Left lung (tissue), 14 donors: ENCODE data around the gene RNF5. TPM values are rescaled to one million over a fixed set of nuclear protein-coding genes. Genes with fewer than 3 reads are reported as not detected.

Experiments used
- ATAC-seq: fragments of 200-7000 bp; cut with Tn5 transposase; one replicate; pipeline ENCODE4 v1.9.1; 2020; ENCODE audit warnings: moderate library complexity
- DNase-seq, 4 donors: peaks; one replicate each; pipeline ENCODE4 v3.0.0-alpha.2; 2013 to 2020
- H3K27ac ChIP-seq, 2 donors: fragments of 200-600 bp; sonication (generic) in 1 of 2; one replicate each; pipeline versions ENCODE4 v1.5.0 to v1.8.0; 2020 to 2021
- H3K27me3 ChIP-seq, 2 donors: fragments of 200-600 bp; sonication (generic) in 1 of 2; one replicate each; pipeline versions ENCODE4 v1.5.0 to v1.8.0; 2020 to 2021
- H3K36me3 ChIP-seq, 2 donors: fragments of 200-600 bp; sonication (generic) in 1 of 2; one replicate each; pipeline versions ENCODE4 v1.5.0 to v1.8.0; 2020 to 2021
- H3K4me1 ChIP-seq, 2 donors: fragments of 200-600 bp; one replicate each; pipeline ENCODE4 v1.8.0; 2021
- H3K4me3 ChIP-seq, 2 donors: fragments of 200-600 bp; sonication (generic) in 1 of 2; one replicate each; pipeline versions ENCODE4 v1.5.0 to v1.8.0; 2020 to 2021; ENCODE audit warnings: mild to moderate bottlenecking in 1 of 2
- H3K9me3 ChIP-seq, 2 donors: fragments of 200-600 bp; sonication (generic) in 1 of 2; one replicate each; pipeline versions ENCODE4 v1.5.0 to v1.8.0; 2020 to 2021
- intact Hi-C, 2 donors: fragments of 100-400 bp; cut with DNase I; formaldehyde crosslinking; loops; one replicate each; pipeline versions ENCODE4 v1.11.2 to v1.14.2; 2022
- long read RNA-seq, 12 donors: library from polyadenylated mRNA in 2 of 12; unstranded in 2 of 12; transcript quantifications; one replicate each; pipeline ENCODE4 v2.0.0 and lab custom pipeline, GENCODE V29; 2019 to 2026
- polyA plus RNA-seq, 6 donors: library from polyadenylated mRNA; unstranded; fragments of 120-200 nt; gene quantifications; one replicate each; pipeline ENCODE4 v1.2.1, GENCODE V29; 2013; ENCODE audit not compliant: insufficient read length in 6 of 6
- total RNA-seq, 2 donors: library from RNA; stranded (reverse); fragmentation: NEBNext Ultra II Directional; extraction: Animal tissue kit (Norgen Biotek cat#: 25700); gene quantifications; one replicate each; pipeline ENCODE4 v1.2.1, GENCODE V29; 2021
- TF ChIP-seq, protein P1 (sequence below), 2 donors: fragments of 200-600 bp; sonication (generic) in 1 of 2; IDR thresholded peaks; one replicate each; pipeline versions ENCODE4 v1.5.0 to v1.8.0; 2021; ENCODE audit warnings: antibody characterized with exemption in 2 of 2
- donor health status: DM: no; HTN: yes; CAD: no.
- donor health status: DM: no; HTN: no; CAD: no.

RNF5 gene, protein sequence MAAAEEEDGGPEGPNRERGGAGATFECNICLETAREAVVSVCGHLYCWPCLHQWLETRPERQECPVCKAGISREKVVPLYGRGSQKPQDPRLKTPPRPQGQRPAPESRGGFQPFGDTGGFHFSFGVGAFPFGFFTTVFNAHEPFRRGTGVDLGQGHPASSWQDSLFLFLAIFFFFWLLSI
- total RNA-seq (10 to 100 TPM; 43.9 to 65.7 TPM), polyA plus RNA-seq (10 to 100 TPM; 59.9 to 81.5 (median 71.4) TPM)
- long read RNA-seq, donor 1, transcript RNF5-203 (6 exons, 1,168 nt): major isoform, 61 of 136 reads
- long read RNA-seq, donor 1, partial matches to known transcripts: 65 of 136 reads
- long read RNA-seq, donor 1, other reads (novel, unspliced or antisense): 10 of 136 reads
- long read RNA-seq, donor 2, transcript RNF5-203 (6 exons, 1,168 nt): major isoform, 28 of 75 reads
- long read RNA-seq, donor 2, partial matches to known transcripts: 38 of 75 reads
- long read RNA-seq, donor 2, other reads (novel, unspliced or antisense): 9 of 75 reads
- long read RNA-seq, donor 3, transcript RNF5-203 (6 exons, 1,168 nt): major isoform, 49 of 66 reads
- long read RNA-seq, donor 3, partial matches to known transcripts: 7 of 66 reads
- long read RNA-seq, donor 3, other reads (novel, unspliced or antisense): 10 of 66 reads
- long read RNA-seq, donor 4, partial matches to known transcripts: 3 of 3 reads
- long read RNA-seq, donor 4, other reads (novel, unspliced or antisense): 0 of 3 reads
- long read RNA-seq, donor 5, transcript RNF5-203 (6 exons, 1,168 nt): major isoform, 44 of 79 reads
- long read RNA-seq, donor 5, partial matches to known transcripts: 23 of 79 reads
- long read RNA-seq, donor 5, other reads (novel, unspliced or antisense): 12 of 79 reads
- long read RNA-seq, donor 6, transcript RNF5-203 (6 exons, 1,168 nt): major isoform, 43 of 69 reads
- long read RNA-seq, donor 6, partial matches to known transcripts: 13 of 69 reads
- long read RNA-seq, donor 6, other reads (novel, unspliced or antisense): 13 of 69 reads
- long read RNA-seq, donor 7, transcript RNF5-203 (6 exons, 1,168 nt): major isoform, 48 of 64 reads
- long read RNA-seq, donor 7, partial matches to known transcripts: 8 of 64 reads
- long read RNA-seq, donor 7, other reads (novel, unspliced or antisense): 8 of 64 reads
- long read RNA-seq, donor 8, transcript RNF5-203 (6 exons, 1,168 nt): major isoform, 43 of 70 reads
- long read RNA-seq, donor 8, partial matches to known transcripts: 6 of 70 reads
- long read RNA-seq, donor 8, other reads (novel, unspliced or antisense): 21 of 70 reads
- long read RNA-seq, donor 9: 0 reads
- long read RNA-seq, donor 10, partial matches to known transcripts: 3 of 3 reads
- long read RNA-seq, donor 10, other reads (novel, unspliced or antisense): 0 of 3 reads
- long read RNA-seq, donor 11, transcript RNF5-203 (6 exons, 1,168 nt): major isoform, 53 of 102 reads
- long read RNA-seq, donor 11, partial matches to known transcripts: 49 of 102 reads
- long read RNA-seq, donor 11, other reads (novel, unspliced or antisense): 0 of 102 reads
- long read RNA-seq, donor 12, transcript RNF5-203 (6 exons, 1,168 nt): major isoform, 39 of 60 reads
- long read RNA-seq, donor 12, partial matches to known transcripts: 21 of 60 reads
- long read RNA-seq, donor 12, other reads (novel, unspliced or antisense): 0 of 60 reads

DNA sequence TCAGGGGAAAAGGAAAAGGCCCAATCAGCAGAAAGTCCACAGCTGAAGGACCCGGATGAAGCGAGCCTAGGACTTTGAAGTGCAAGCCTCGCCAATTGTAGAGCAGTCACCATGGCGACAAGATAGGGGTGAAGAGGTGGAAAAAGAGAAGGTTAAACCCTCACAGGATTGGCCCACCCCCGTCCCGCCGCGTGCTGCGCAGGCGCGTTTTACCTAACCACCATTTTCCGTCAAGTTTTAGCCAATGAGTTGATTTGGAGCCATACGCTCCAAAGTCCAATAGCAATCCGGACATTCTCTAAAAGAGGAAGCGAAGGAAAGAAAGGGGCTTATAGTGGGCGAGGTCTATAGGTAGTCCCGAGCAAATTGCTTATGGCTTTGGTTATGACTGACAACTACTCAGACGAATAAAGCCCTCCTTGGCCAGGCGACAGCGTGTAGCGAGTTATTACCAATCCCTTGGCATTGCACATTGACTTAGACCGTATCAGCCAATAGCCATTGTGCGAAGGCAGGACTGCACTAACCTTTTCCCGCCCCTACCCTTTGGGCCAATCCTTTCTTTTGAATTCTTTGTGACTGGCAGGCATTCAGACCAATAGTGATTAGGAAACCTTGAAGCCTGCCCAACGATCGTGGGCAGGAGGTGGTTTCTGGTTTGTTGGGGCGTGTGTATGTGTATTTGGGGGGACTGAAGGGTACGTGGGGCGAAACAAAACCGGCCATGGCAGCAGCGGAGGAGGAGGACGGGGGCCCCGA lies at the start of gene RNF5:
RNF5 (plus strand) TSS at position 618 of the 759 bp plus-strand sequence; CDS start at position 725, 107 bp downstream.
- Histone ChIP-seq H3K27ac (peak within 1 kb of the TSS; percentile 97 to 98), H3K4me1 (peaks cover 32 to 80% of the 10 kb centered on the region in 2 donors), H3K27me3 (no peaks in the 10 kb centered on the region), H3K9me3 (no peaks in the 10 kb centered on the region), H3K4me3 (peak within 1 kb of the TSS; percentile 59 to 79), H3K36me3 (peaks cover 0 to 30% of the 10 kb centered on the region in 2 donors)
- DNase-seq: peak; percentile 88 to 99 (median 98)
- intact Hi-C loops: no loop called here
- ATAC-seq: peak; percentile 79
- TF ChIP-seq, protein P1, sequence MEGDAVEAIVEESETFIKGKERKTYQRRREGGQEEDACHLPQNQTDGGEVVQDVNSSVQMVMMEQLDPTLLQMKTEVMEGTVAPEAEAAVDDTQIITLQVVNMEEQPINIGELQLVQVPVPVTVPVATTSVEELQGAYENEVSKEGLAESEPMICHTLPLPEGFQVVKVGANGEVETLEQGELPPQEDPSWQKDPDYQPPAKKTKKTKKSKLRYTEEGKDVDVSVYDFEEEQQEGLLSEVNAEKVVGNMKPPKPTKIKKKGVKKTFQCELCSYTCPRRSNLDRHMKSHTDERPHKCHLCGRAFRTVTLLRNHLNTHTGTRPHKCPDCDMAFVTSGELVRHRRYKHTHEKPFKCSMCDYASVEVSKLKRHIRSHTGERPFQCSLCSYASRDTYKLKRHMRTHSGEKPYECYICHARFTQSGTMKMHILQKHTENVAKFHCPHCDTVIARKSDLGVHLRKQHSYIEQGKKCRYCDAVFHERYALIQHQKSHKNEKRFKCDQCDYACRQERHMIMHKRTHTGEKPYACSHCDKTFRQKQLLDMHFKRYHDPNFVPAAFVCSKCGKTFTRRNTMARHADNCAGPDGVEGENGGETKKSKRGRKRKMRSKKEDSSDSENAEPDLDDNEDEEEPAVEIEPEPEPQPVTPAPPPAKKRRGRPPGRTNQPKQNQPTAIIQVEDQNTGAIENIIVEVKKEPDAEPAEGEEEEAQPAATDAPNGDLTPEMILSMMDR (IDR thresholded peaks at IDR 0.05): no peak

DNA sequence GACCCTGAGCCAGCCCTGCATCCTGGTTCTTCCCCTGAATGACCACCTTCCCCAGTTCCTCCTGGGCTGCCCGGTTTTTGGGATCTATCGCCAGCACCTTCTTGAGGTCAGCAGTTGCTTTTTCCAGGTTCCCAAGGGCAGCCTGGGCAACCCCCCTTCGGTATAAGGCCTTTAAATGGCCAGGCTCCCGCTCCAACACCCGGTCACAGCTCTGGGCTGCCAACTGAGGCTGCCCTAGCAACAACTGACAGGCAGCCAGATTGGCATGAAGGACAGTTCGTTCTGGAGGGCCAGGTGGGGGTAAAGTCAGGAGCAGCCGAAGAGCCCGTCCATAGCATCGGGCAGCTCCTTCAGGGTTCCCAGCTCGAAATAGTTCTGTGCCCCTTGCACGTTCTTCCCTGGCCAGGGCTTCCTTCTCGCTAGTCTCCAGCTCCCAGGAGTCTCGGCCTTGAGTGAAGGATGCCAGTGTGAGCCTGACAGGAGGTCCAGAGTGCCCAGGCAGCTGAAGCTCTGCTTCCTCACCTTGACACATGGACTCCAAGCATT lies 49.4 kb upstream of the RNF5 start:
- ATAC-seq (no peak), DNase-seq (no peak)
- intact Hi-C loops: no loop called here
- H3K36me3 ChIP-seq: peaks cover 0 to 28% of the 10 kb centered on the region in 2 donors
- peak overlapping the region; percentile 78 to 82 for H3K27ac ChIP-seq
- peaks cover 22 to 32% of the 10 kb centered on the region in 2 donors for H3K4me1 ChIP-seq
- TF ChIP-seq, protein P1 (IDR thresholded peaks at IDR 0.05): no peak
- H3K27me3 ChIP-seq: no peaks in the 10 kb centered on the region
- H3K4me3 ChIP-seq: peak overlapping the region in 1 of 2 donors; percentile 91
- H3K9me3 ChIP-seq: no peaks in the 10 kb centered on the region

DNA sequence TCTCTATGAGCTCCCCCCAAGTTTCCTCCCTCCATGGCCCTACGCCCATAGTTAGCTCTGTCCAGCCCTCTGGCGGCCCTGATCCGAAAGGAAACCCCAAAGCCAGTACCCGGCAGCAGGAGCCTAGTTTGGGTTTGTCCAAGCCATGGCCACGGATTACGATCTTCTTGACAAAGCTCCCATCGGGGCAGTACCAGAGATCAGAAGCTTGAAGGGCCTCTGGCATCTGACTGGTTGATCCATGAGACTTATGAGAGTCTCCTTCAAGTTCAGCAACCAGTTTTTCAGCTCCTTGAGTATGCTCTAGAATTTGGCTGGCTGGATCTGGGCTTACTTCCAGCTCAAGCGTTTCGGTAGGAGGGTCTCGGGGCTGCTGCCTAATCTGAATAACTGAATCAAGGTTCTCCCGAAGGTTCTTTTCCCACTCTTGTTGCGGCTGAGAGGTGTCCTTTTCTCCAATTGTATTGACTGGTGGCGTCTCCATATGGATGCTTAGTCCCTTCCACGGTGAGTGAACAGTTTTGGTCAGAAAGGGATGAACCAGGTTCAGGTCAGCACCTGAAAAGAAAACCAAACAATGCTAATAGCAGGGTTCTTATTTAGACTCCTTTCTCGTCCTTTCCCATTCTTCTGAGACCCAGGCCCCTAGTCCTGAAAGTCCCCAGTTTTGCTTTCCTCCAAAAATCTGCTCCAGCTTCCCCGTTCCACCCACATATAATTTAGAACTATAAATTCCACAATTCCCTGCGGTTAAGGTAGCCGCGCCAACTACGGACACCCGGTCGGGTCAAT lies 48.7 kb upstream of the RNF5 start:
- intact Hi-C loops: no loop called here
- ATAC-seq (peak; percentile 55), DNase-seq (peak in 1 of 4 donors; percentile 64)
- Histone ChIP-seq H3K4me1 (peaks cover 22 to 32% of the 10 kb centered on the region in 2 donors), H3K27me3 (peaks cover 0 to 4% of the 10 kb centered on the region in 2 donors), H3K27ac (peak overlapping the region; percentile 78 to 82), H3K36me3 (peaks cover 0 to 21% of the 10 kb centered on the region in 2 donors), H3K9me3 (no peaks in the 10 kb centered on the region), H3K4me3 (peak overlapping the region; percentile 37 to 91)
- TF ChIP-seq, protein P1 (IDR thresholded peaks at IDR 0.05): no peak
